Thoracic aorta (tissue), 2 donors: ENCODE measurements around the gene CLIP4. TPM values are rescaled to one million over a fixed set of nuclear protein-coding genes. Genes with fewer than 3 reads are reported as not detected.

Source experiments
- ATAC-seq: fragments of 150-250 bp; one replicate; pipeline ENCODE4 v1.8.0; 2017; ENCODE audit warnings: low read depth; ENCODE audit not compliant: insufficient number of reproducible peaks, low FRiP score
- DNase-seq: peaks from one replicate; pipeline ENCODE4 v3.0.0-alpha.2; 2020; ENCODE audit warnings: low spot score
- H3K27ac ChIP-seq, 2 donors: fragments of 200-600 bp; sonication (generic); 1 replicate in 1 of 2; 2 replicates in 1 of 2; pipeline ENCODE4 v1.5.1; 2016; ENCODE audit warnings: mild to moderate bottlenecking in 2 of 2, moderate library complexity in 2 of 2
- H3K27me3 ChIP-seq: fragments of 200-600 bp; sonication (generic); replicated peaks from 2 replicates; pipeline ENCODE4 v1.6.0; 2016; ENCODE audit warnings: mild to moderate bottlenecking; ENCODE audit not compliant: insufficient read depth
- H3K36me3 ChIP-seq: fragments of 200-600 bp; sonication (generic); one replicate; pipeline ENCODE4 v1.5.1; 2016
- H3K4me1 ChIP-seq, 2 donors: fragments of 200-600 bp; sonication (generic); 1 replicate in 1 of 2; 2 replicates in 1 of 2; pipeline versions ENCODE4 v1.5.1 to v1.6.0; 2016; ENCODE audit warnings: low read depth in 2 of 2, mild to moderate bottlenecking in 1 of 2; ENCODE audit not compliant: control insufficient read depth in 1 of 2
- H3K4me3 ChIP-seq: fragments of 200-600 bp; sonication (generic); 2 replicates; pipeline ENCODE4 v1.5.1; 2016; ENCODE audit warnings: mild to moderate bottlenecking
- H3K9me3 ChIP-seq: fragments of 200-600 bp; sonication (generic); 2 replicates; pipeline ENCODE4 v1.5.1; 2016
- total RNA-seq, 2 donors: library from RNA; depleted of rRNA; stranded (reverse); fragments of >200 nt; gene quantifications; one replicate each; pipeline versions ENCODE4 v1.1.0 to v1.2.3, GENCODE V29; 2016
- TF ChIP-seq, protein P1 (sequence below): fragments of 200-600 bp; sonication (generic); IDR thresholded peaks from one replicate; pipeline ENCODE4 v1.5.1; 2019; ENCODE audit warnings: antibody characterized with exemption

The CLIP4 gene
- total RNA-seq, 2 donors from 2014 or later = 31.3 to 54.0 TPM

DNA sequence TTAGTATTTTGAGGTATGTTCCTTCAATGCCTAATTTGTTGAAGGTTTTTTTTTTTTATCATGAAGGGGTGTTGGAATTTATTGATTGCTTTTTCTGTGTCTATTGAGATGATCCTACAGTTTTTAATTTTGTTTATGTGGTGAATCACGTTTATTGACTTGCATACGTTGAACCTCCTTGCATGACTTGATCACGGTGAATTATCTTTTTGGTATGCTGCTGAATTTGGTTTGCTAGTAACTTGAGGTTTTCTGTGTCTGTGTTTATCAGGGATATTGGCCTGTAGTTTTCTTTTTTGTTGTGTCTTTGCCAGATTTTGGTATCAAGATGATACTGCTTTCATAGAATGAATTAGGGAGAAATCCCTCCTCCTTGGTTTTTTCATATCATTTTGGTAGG, 23.9 kb downstream of the CLIP4 start:
- ATAC-seq (no peak), DNase-seq (no peak)
- no peaks in the 10 kb centered on the region for H3K27me3 ChIP-seq
- peaks cover 2% of the 10 kb centered on the region for H3K9me3 ChIP-seq
- no peaks in the 10 kb centered on the region for H3K36me3 ChIP-seq
- no peak overlapping the region for H3K27ac ChIP-seq
- no peaks in the 10 kb centered on the region for H3K4me1 ChIP-seq
- no peak overlapping the region for H3K4me3 ChIP-seq
- TF ChIP-seq, protein P1, sequence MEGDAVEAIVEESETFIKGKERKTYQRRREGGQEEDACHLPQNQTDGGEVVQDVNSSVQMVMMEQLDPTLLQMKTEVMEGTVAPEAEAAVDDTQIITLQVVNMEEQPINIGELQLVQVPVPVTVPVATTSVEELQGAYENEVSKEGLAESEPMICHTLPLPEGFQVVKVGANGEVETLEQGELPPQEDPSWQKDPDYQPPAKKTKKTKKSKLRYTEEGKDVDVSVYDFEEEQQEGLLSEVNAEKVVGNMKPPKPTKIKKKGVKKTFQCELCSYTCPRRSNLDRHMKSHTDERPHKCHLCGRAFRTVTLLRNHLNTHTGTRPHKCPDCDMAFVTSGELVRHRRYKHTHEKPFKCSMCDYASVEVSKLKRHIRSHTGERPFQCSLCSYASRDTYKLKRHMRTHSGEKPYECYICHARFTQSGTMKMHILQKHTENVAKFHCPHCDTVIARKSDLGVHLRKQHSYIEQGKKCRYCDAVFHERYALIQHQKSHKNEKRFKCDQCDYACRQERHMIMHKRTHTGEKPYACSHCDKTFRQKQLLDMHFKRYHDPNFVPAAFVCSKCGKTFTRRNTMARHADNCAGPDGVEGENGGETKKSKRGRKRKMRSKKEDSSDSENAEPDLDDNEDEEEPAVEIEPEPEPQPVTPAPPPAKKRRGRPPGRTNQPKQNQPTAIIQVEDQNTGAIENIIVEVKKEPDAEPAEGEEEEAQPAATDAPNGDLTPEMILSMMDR = no peak

DNA sequence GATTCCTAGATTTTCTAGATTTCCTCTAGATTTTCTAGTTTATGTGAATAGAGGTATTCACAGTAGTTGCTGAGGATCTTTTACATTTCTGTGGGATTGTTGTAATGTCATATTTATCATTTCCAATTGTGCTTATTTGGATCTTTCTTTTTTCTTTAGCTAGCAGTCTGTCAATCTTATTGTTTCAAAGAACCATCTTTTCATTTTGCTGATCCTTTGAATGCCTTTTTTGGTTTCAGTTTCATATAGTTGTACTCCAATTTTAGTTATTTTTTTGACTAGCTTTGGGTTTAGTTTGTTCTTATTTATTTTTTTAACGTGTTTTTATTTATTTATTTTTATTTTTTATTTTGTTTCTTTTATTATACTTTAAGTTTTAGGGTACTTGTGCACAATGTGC, 24.5 kb downstream of the CLIP4 start:
- Histone ChIP-seq H3K4me1 (no peaks in the 10 kb centered on the region), H3K36me3 (no peaks in the 10 kb centered on the region), H3K27me3 (no peaks in the 10 kb centered on the region), H3K4me3 (no peak overlapping the region), H3K9me3 (peaks cover 2% of the 10 kb centered on the region), H3K27ac (no peak overlapping the region)
- DNase-seq (no peak), ATAC-seq (no peak)
- TF ChIP-seq, protein P1 = no peak

DNA sequence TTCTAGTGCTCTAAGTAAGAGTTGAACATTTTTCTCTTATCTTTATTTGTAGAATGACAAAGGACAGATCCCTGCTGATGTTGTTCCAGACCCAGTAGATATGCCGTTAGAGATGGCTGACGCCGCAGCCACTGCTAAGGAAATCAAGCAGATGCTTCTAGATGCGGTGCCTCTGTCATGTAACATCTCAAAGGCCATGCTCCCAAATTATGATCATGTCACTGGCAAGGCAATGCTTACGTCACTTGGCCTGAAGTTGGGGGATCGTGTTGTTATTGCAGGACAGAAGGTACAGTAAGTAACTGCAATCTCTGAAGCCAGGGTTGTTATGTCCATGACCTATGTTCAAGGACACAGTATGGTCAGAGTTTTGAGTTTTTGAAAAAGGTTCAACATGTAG, 28.4 kb downstream of the CLIP4 start:
- Histone ChIP-seq H3K9me3 (no peaks in the 10 kb centered on the region), H3K4me1 (no peaks in the 10 kb centered on the region), H3K27me3 (no peaks in the 10 kb centered on the region), H3K27ac (no peak overlapping the region), H3K36me3 (no peaks in the 10 kb centered on the region), H3K4me3 (no peak overlapping the region)
- ATAC-seq (no peak), DNase-seq (no peak)
- TF ChIP-seq, protein P1 = no peak

- Histone ChIP-seq H3K36me3 (no peaks in the 10 kb centered on the region), H3K27me3 (no peaks in the 10 kb centered on the region), H3K4me1 (no peaks in the 10 kb centered on the region), H3K9me3 (no peaks in the 10 kb centered on the region), H3K27ac (no peak overlapping the region), H3K4me3 (no peak overlapping the region)
- no peak for ATAC-seq
- DNase-seq = no peak
- TF ChIP-seq, protein P1 = no peak
Observed at GRCh38 chr2:29146197-29146596, 31.0 kb downstream of the CLIP4 start.

GRCh38 chr2:29147963-29148362, 32.7 kb downstream of the CLIP4 start:
- Histone ChIP-seq H3K27ac (no peak overlapping the region), H3K4me1 (no peaks in the 10 kb centered on the region), H3K9me3 (no peaks in the 10 kb centered on the region), H3K4me3 (no peak overlapping the region), H3K27me3 (no peaks in the 10 kb centered on the region), H3K36me3 (no peaks in the 10 kb centered on the region)
- TF ChIP-seq, protein P1 = no peak
- DNase-seq (no peak), ATAC-seq (no peak)
